Measurements from ENCODE around the gene PORCN.

PORCN gene

DNA sequence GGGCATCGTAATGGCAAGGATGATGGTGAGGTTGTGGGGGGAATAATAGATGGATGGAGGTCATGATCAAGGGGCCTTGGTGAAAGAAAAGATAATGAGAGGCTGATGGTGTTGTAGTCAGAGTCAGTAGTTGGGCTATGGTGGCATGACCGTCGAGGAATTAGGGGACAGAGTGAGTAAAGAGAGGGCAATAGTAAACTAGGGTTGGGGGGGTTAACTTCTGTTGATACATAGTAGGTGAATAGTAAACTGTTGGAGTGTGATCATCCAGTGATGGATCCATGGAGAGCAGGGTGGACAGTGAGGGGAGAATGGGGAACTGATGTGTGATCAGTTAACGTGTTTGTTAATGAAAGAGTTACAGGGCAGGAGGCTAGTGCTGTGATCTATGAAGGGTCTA, 31.9 kb upstream of the PORCN start:
- no peak for DNase-seq (ENCODE audit: low spot score)

- no peak for DNase-seq (ENCODE audit: low spot score)
Observed at GRCh38 chrX:48477960-48478755, 30.6 kb upstream of the PORCN start.

- DNase-seq (ENCODE audit: low spot score), result no peak
Observed at GRCh38 chrX:48478806-48479205, 30.0 kb upstream of the PORCN start.

DNA sequence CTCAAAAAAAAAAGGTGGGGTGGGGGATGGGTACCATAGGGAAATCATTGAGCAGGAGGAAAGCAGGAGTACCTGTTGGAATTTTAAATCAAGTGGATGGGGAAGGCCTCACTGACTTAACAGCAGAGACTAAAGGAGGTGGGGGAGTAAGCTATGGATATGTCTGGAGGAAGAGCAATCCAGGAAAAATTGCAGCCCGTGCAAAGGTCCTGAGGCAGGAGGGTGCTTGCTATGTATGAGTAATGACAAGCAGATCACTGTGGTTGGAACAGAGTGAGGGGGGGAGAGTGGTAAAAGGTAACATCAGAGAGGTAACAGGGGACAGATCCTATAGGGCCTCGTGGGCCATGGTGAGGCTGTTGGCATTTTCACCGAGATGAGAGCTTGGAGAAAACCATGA, 28.6 kb upstream of the PORCN start:
- no peak for DNase-seq (ENCODE audit: low spot score)

DNA sequence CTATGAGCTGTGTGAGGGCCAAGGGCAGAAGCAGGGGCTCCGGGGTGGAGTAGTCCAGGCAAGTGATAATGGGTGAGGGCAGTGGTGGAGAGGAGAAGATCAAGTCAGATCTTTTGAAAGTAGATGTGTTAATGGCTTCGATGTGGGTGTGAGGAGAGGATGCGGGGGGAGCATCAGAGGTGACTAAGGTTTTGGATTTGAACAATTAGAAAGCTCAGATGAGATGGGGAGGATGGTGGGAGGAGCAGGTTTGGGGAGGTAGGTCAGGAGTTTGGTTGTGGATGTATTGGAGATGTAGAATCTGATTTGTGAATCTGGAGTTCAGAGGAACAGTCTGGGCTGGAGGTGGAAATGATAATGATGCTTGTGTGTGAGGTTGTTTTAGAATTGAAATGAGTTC, 28.2 kb upstream of the PORCN start:
- no peak for DNase-seq (ENCODE audit: low spot score)

DNA sequence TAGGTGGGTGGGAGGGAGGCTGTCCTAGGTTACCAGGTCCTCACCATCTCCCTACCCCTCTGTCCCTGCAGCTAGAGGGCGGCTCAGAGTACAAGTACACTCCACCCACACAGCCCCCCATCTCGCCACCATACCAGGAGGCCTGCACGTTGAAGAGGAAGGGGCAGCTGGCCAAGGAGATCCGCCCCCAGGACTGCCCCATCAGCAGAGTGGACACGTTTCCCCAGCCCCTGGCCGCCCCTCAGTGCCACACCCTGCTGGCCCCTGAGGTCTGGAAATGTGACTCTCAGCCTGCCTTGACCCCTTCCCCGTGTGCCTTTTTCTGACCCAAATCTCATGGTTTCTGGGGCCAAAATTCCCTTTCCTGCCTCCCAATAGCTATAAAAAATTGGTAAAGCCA, 26.3 kb upstream of the PORCN start:
- DNase-seq (ENCODE audit: low spot score), result no peak

DNA sequence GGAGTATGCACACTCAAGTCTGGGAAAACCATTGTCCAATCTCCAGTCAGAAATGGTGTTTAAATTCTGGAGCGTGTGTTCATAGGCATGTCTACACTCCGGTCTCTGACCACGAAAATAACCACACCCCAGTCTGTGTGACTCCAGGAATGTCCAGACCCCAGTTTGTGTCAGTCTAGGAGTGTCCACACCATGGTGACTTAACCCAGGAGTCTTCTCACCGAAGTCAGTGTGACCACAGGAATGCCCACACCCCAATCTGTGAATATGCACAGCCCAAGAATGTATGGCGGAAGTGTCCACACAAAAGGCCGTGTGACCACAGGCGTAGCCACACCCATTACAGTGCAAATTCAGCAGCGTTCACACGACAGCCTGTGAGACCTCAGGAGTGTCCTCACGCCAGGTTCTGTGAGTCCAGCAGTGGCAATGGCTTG, 21.4 kb upstream of the PORCN start:
- peak; percentile 71 for DNase-seq (ENCODE audit: low spot score)

DNA sequence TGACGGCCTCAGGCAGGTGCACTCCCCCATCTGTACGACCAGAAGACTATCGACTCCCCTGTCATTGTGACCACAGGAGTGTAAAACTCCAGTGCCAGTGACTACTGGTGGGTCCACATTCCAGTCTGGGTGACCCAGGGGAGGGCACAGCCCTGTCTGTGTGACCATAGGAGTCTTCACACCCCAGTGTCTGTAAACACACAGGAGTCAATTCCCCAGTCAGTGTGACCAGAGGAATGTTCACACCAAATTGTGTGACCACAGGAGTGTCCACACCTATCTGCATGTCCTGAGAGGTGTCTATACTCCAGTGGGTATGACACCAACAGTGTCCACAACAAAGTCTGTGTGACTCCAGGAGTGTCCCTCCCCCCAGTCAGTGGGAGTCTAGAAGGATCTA, 20.8 kb upstream of the PORCN start:
- no peak for DNase-seq (ENCODE audit: low spot score)

GRCh38 chrX:48489296-48489695, 19.5 kb upstream of the PORCN start:
- no peak for DNase-seq (ENCODE audit: low spot score)

GRCh38 chrX:48489892-48490291, 18.9 kb upstream of the PORCN start:
- DNase-seq (ENCODE audit: low spot score), result no peak

- DNase-seq (ENCODE audit: low spot score), result peak; percentile 20
Observed at GRCh38 chrX:48490661-48491060, 18.1 kb upstream of the PORCN start.

- no peak for DNase-seq (ENCODE audit: low spot score)
Observed at GRCh38 chrX:48491809-48492208, 17.0 kb upstream of the PORCN start.

GRCh38 chrX:48492293-48492910, 16.4 kb upstream of the PORCN start:
- peak; percentile 31 for DNase-seq (ENCODE audit: low spot score)

DNA sequence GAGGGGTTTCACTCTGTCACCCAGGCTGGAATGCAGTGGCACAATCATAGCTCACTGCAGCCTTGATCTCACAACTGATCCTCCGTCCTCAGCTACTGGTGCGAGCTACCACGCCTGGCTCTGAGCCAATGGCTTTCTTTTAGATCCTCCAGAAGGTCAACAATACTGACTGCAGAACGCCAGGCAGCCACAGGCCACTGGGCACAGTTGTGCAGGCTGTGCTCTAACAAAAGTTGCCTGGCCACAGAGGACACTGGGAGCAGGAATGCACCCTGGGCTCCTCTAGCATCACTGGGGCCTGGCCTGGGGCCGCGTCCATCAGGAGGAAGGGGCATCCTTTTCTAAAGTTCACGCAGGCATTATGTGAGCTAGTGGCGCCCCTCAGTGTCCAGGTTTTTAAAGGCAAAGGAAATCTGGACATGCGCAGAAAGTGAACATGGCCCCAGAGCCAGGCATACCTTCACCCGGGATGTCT, 14.9 kb upstream of the PORCN start:
- DNase-seq (ENCODE audit: low spot score), result peak; percentile 52

GRCh38 chrX:48496660-48497059, 12.1 kb upstream of the PORCN start:
- no peak for DNase-seq (ENCODE audit: low spot score)

DNA sequence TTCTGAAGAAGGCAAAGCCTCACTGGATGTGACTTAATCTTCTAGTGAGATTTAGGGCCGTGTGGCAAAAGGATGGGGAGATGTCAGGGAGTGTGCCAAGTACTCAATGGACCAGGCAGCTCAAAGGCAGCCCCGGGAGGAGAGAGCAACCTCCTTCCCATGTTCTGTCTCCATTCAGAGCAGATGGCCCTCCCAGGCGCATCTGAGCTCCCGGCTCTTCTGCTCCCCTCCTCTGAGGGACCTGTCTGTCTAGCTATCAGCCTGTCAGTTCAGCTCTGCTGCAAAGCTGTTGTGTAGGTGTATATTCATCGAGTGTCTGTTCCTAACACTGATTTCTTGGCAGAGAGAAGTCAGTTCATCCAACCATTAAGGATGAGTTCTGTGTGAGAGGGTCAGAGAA, 10.9 kb upstream of the PORCN start:
- DNase-seq (ENCODE audit: low spot score), result no peak

DNA sequence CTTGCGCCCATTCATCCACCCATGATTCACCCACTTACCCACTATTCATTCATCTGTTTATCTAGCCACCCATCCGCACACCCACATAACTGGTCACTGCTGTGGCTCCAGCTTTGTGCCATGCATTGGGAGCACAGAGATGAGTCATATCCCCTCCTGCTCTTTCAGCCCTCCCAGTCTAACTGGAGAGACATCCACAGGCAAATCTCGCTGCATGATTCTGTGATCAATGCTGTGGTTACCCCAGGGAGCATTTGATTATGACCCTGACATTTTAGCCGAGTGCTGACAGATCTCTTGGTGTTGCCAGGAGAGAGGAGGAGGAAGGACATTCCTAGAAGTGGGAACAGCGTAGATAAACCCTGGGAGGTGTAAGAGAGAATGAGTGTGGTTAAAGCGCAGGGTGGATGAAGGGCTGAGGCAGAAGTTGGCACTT, 10.4 kb upstream of the PORCN start:
- peak; percentile 59 for DNase-seq (ENCODE audit: low spot score)

- DNase-seq (ENCODE audit: low spot score), result no peak
Observed at GRCh38 chrX:48504261-48504660, 4.5 kb upstream of the PORCN start.

DNA sequence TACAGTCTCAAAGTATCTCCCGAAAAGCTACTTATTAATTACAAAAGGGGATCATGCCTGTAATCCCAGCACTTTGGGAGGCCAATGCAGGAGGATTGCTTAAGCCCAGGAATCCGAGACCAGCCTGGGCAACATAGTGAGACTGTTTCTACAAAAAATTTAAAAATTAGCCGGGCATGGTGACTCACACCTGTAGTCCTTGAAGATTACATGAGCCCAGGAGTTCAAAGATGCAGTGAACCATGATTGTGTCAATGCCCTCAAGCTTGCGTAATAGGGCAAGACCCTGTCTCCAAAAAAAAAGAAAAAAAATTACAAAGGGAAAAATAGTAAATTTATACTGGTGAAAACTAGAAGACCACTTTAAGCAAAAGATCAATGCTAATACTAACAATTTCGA, 3.3 kb upstream of the PORCN start:
- no peak for DNase-seq (ENCODE audit: low spot score)

- DNase-seq (ENCODE audit: low spot score), result no peak
Observed at GRCh38 chrX:48507246-48507645, 1.5 kb upstream of the PORCN start.

DNA sequence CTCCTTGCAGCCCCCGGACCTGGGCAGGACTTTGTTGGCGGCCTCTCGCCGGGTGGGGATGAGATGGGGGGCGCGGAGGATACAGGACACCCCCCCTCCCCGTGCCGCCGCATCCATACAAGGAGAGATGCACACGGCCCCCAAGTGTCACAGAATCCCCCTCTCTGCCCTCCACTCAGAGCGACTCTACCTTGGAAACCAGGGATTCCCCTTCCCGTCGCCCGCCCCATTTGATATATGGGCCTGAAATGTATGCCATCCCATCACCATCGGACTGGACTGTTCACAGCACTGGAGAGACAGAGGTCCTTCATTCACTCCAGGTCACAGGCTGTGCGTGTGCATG, 426 bp downstream of the PORCN start:
- no peak for DNase-seq (ENCODE audit: low spot score)

- DNase-seq (ENCODE audit: low spot score), result no peak
Observed at GRCh38 chrX:48509619-48510018, 827 bp downstream of the PORCN start.

DNA sequence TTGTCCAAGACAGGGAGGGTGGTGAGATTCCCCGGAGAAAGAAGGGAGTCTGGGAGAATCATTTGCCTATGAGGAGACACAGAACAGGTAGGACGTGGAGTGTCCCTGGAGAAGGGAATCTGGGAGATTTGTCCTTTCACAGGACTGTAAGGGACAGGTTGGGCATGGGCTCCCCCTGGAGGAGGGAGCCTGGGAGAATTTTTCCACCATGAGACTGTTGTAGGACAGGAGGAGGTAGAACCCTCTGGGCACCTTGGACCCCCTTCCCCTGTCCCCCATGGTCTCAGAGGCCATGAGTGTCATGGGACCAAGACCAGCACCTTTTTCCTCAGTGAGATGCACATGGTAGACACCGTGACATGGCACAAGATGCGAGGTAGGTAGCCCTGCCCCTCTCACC, 2.8 kb downstream of the PORCN start:
- peak; percentile 25 for DNase-seq (ENCODE audit: low spot score)

Measured in AG20443 (cell line).